ENCODE measurements around the gene BORCS5. TPM values are rescaled to one million over a fixed set of nuclear protein-coding genes. Genes with fewer than 3 reads are reported as not detected.

The BORCS5 gene
- total RNA-seq, 1 donor from 2014 or later: 13.3 TPM

DNA sequence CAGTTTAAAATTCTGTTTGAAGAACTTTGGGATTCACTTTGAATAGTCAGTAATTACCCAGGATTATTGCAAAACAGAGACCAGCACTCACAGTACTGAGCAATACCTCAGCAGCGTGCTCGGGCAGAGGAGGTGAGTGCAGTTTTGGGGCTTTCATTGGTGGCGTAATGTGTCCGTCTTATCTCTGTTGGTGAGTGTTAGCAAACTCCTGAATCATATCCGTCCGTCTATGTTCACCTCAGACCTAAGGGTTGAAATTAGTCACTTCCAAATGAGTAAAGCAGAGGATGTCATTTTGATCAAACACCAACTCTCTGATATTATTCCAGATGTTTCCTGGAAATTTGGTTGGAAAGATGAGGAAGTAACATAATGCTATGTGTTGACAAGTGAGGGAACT is 82.8 kb downstream of the BORCS5 start:
- Histone ChIP-seq H3K4me2 (no peak overlapping the region), H2AFZ (replicated peaks) (no peak overlapping the region), H4K20me1 (ENCODE audit: low read depth) (no peaks in the 10 kb centered on the region), H3K4me1 (no peaks in the 10 kb centered on the region), H3K9me3 (ENCODE audit: low read depth) (no peaks in the 10 kb centered on the region), H3K79me2 (ENCODE audit: low read depth) (no peaks in the 10 kb centered on the region), H3K4me3 (no peak overlapping the region), H3K9ac (no peak overlapping the region), H3K27ac (no peak overlapping the region), H3K27me3 (no peaks in the 10 kb centered on the region), H3K36me3 (no peaks in the 10 kb centered on the region), H3F3A (ENCODE audit: low read depth) (no peaks in the 10 kb centered on the region)
- Mint-ChIP-seq H3K9me3 (no peaks in the 10 kb centered on the region), H3K27ac (no peak overlapping the region), H3K4me1 (peaks cover 6% of the 10 kb centered on the region), H3K27me3 (ENCODE audit: insufficient read depth, low read depth) (no peaks in the 10 kb centered on the region), H3K4me3 (no peak overlapping the region), H3K36me3 (peaks cover 7% of the 10 kb centered on the region)
- no peak for DNase-seq (ENCODE audit: low spot score)
- no peak for TF ChIP-seq CTCF (IDR thresholded peaks at IDR 0.05)
- TF ChIP-seq EZH2 (IDR thresholded peaks at IDR 0.05): no peak
- TF ChIP-seq EZH2phosphoT487 (IDR thresholded peaks at IDR 0.05): no peak

- H3K9me3 ChIP-seq (ENCODE audit: low read depth): no peaks in the 10 kb centered on the region
- H2AFZ ChIP-seq (replicated peaks): no peak overlapping the region
- Mint-ChIP-seq H3K4me1 (peaks cover 6% of the 10 kb centered on the region), H3K27me3 (ENCODE audit: insufficient read depth, low read depth) (no peaks in the 10 kb centered on the region), H3K27ac (no peak overlapping the region), H3K4me3 (no peak overlapping the region), H3K9me3 (no peaks in the 10 kb centered on the region), H3K36me3 (peaks cover 7% of the 10 kb centered on the region)
- no peaks in the 10 kb centered on the region for H3K79me2 ChIP-seq (ENCODE audit: low read depth)
- H3K4me2 ChIP-seq: no peak overlapping the region
- H4K20me1 ChIP-seq (ENCODE audit: low read depth): no peaks in the 10 kb centered on the region
- H3K27me3 ChIP-seq: no peaks in the 10 kb centered on the region
- no peaks in the 10 kb centered on the region for H3F3A ChIP-seq (ENCODE audit: low read depth)
- H3K36me3 ChIP-seq: no peaks in the 10 kb centered on the region
- TF ChIP-seq EZH2 (IDR thresholded peaks at IDR 0.05) (no peak), EZH2phosphoT487 (IDR thresholded peaks at IDR 0.05) (no peak), CTCF (IDR thresholded peaks at IDR 0.05) (no peak)
- DNase-seq (ENCODE audit: low spot score): no peak
- H3K27ac ChIP-seq: no peak overlapping the region
- H3K9ac ChIP-seq: no peak overlapping the region
- no peaks in the 10 kb centered on the region for H3K4me1 ChIP-seq
- no peak overlapping the region for H3K4me3 ChIP-seq
Observed at GRCh38 chr12:12440784-12441428, 84.0 kb downstream of the BORCS5 start.

- H3F3A ChIP-seq (ENCODE audit: low read depth): no peaks in the 10 kb centered on the region
- H3K27ac Mint-ChIP-seq: no peak overlapping the region
- no peaks in the 10 kb centered on the region for H3K36me3 ChIP-seq
- H3K4me3 Mint-ChIP-seq: no peak overlapping the region
- no peaks in the 10 kb centered on the region for H3K27me3 Mint-ChIP-seq (ENCODE audit: insufficient read depth, low read depth)
- H4K20me1 ChIP-seq (ENCODE audit: low read depth): no peaks in the 10 kb centered on the region
- H3K27ac ChIP-seq: no peak overlapping the region
- H3K4me1 Mint-ChIP-seq: peaks cover 7% of the 10 kb centered on the region
- H3K4me1 ChIP-seq: no peaks in the 10 kb centered on the region
- H3K27me3 ChIP-seq: no peaks in the 10 kb centered on the region
- no peaks in the 10 kb centered on the region for H3K9me3 Mint-ChIP-seq
- no peaks in the 10 kb centered on the region for H3K9me3 ChIP-seq (ENCODE audit: low read depth)
- no peak overlapping the region for H2AFZ ChIP-seq (replicated peaks)
- TF ChIP-seq EZH2phosphoT487 (IDR thresholded peaks at IDR 0.05): no peak
- H3K9ac ChIP-seq: no peak overlapping the region
- no peaks in the 10 kb centered on the region for H3K79me2 ChIP-seq (ENCODE audit: low read depth)
- H3K36me3 Mint-ChIP-seq: peaks cover 7% of the 10 kb centered on the region
- no peak overlapping the region for H3K4me3 ChIP-seq
- no peak for DNase-seq (ENCODE audit: low spot score)
- H3K4me2 ChIP-seq: no peak overlapping the region
Observed at GRCh38 chr12:12441429-12441807, 84.5 kb downstream of the BORCS5 start.

GRCh38 chr12:12441843-12442461 is 85.1 kb downstream of the BORCS5 start:
- Histone ChIP-seq H3K9me3 (ENCODE audit: low read depth) (no peaks in the 10 kb centered on the region), H3K4me2 (no peak overlapping the region), H3K27ac (no peak overlapping the region)

More at GRCh38 chr12:12441843-12442461, 85.1 kb downstream of the BORCS5 start:
- Histone ChIP-seq H4K20me1 (ENCODE audit: low read depth) (no peaks in the 10 kb centered on the region), H3K79me2 (ENCODE audit: low read depth) (no peaks in the 10 kb centered on the region), H2AFZ (replicated peaks) (no peak overlapping the region), H3F3A (ENCODE audit: low read depth) (no peaks in the 10 kb centered on the region), H3K36me3 (no peaks in the 10 kb centered on the region), H3K4me1 (no peaks in the 10 kb centered on the region), H3K9ac (no peak overlapping the region), H3K27me3 (no peaks in the 10 kb centered on the region), H3K4me3 (no peak overlapping the region)
- Mint-ChIP-seq H3K27me3 (ENCODE audit: insufficient read depth, low read depth) (no peaks in the 10 kb centered on the region), H3K36me3 (peaks cover 5% of the 10 kb centered on the region), H3K4me3 (no peak overlapping the region), H3K27ac (no peak overlapping the region), H3K9me3 (no peaks in the 10 kb centered on the region), H3K4me1 (peaks cover 10% of the 10 kb centered on the region)
- DNase-seq (ENCODE audit: low spot score): no peak
- TF ChIP-seq EZH2 (IDR thresholded peaks at IDR 0.05) (no peak), EZH2phosphoT487 (IDR thresholded peaks at IDR 0.05) (no peak), CTCF (IDR thresholded peaks at IDR 0.05) (no peak)

Data from neural progenitor cell (in vitro differentiated cells).